Prostate gland (tissue), 2 donors: ENCODE results near the gene CLASRP. TPM values are rescaled to one million over a fixed set of nuclear protein-coding genes. Genes with fewer than 3 reads are reported as not detected.
"Not testable (repeated sequence)": the region's sequence is repeated elsewhere in the genome, so short reads cannot be mapped to it uniquely, and the experiment has no call there.

ENCODE experiments used
- DNase-seq: peaks from one replicate; pipeline ENCODE4 v3.0.0-alpha.2; 2019; ENCODE audit warnings: low spot score
- H3K27ac ChIP-seq, 2 donors: fragments of 200-600 bp; sonication (generic); 2 replicates each; pipeline ENCODE4 v1.5.1; 2017 to 2019
- H3K27me3 ChIP-seq: fragments of 200-600 bp; sonication (generic); replicated peaks from 2 replicates; pipeline ENCODE4 v1.5.1; 2019; ENCODE audit not compliant: insufficient read depth
- H3K36me3 ChIP-seq, 2 donors: fragments of 200-600 bp; sonication (generic); 1 replicate in 1 of 2; 2 replicates in 1 of 2; pipeline versions ENCODE4 v1.5.1 to v1.8.1; 2017 to 2019
- H3K4me1 ChIP-seq: fragments of 200-600 bp; sonication (generic); replicated peaks from 2 replicates; pipeline ENCODE4 v1.5.1; 2019
- H3K4me3 ChIP-seq, 2 donors: fragments of 200-600 bp; sonication (generic); 2 replicates each; pipeline ENCODE4 v1.5.1; 2017 to 2019
- H3K9me3 ChIP-seq: fragments of 200-600 bp; sonication (generic); 2 replicates; pipeline ENCODE4 v1.5.1; 2017
- POLR2A ChIP-seq: fragments of 450-650 bp; IDR thresholded peaks from one replicate; pipeline ENCODE4 v1.6.1; 2016; ENCODE audit warnings: antibody characterized with exemption, mild to moderate bottlenecking
- POLR2AphosphoS5 ChIP-seq: sonication (generic); formaldehyde crosslinking; IDR thresholded peaks from one replicate; pipeline ENCODE4 v1.6.1; 2017; ENCODE audit warnings: antibody characterized with exemption
- WGBS: methylation state at CpG from one replicate; pipeline ENCODE4 v1.1.5; 2018; 5-methylcytosine and 5-hydroxymethylcytosine counted together
- intact Hi-C: fragments of 100-400 bp; cut with DNase I; formaldehyde crosslinking; loops from one replicate; pipeline ENCODE4 v1.14.2; 2022
- total RNA-seq, 2 donors: library from RNA; depleted of rRNA; stranded (reverse); fragments of >200 nt; gene quantifications; one replicate each; pipeline ENCODE4 v1.1.0, GENCODE V29; 2016
- TF ChIP-seq, protein P1 (sequence below), 4 experiments: fragments of 200-600 bp in 2 of 4; fragments of 450-650 bp in 2 of 4; sonication (generic) in 2 of 4; IDR thresholded peaks; 1 replicate in 3 of 4; 2 replicates in 1 of 4; pipeline ENCODE4 v1.5.1; 2016 to 2019; ENCODE audit warnings: antibody characterized with exemption in 4 of 4, mild to moderate bottlenecking in 2 of 4, moderate library complexity in 2 of 4

Gene CLASRP
- total RNA-seq, 2 donors from 2014 or later, result 97.8 to 162 TPM

DNA sequence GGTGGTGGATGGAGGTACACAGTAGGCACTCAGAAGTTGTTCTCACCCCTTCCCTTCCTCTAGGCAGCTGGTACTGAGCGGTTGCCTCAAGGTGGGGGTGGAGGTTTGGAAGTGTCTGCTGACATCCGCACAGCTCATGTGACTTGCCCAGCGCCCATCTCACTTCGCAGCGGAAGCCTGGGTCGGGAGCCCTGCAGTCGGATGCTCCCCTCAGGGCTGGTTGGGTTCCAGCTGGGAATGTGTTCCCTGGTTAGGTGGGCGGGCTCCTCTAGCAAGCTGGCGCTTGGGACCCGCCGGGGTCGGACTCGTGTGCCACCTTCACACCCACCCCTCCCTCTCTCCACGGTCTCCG, 64.3 kb downstream of the CLASRP start:
- intact Hi-C loops, result no loop called here
- peaks cover 14% of the 10 kb centered on the region for H3K4me1 ChIP-seq
- no peak for TF ChIP-seq POLR2A
- TF ChIP-seq POLR2AphosphoS5, result no peak
- TF ChIP-seq, protein P1, sequence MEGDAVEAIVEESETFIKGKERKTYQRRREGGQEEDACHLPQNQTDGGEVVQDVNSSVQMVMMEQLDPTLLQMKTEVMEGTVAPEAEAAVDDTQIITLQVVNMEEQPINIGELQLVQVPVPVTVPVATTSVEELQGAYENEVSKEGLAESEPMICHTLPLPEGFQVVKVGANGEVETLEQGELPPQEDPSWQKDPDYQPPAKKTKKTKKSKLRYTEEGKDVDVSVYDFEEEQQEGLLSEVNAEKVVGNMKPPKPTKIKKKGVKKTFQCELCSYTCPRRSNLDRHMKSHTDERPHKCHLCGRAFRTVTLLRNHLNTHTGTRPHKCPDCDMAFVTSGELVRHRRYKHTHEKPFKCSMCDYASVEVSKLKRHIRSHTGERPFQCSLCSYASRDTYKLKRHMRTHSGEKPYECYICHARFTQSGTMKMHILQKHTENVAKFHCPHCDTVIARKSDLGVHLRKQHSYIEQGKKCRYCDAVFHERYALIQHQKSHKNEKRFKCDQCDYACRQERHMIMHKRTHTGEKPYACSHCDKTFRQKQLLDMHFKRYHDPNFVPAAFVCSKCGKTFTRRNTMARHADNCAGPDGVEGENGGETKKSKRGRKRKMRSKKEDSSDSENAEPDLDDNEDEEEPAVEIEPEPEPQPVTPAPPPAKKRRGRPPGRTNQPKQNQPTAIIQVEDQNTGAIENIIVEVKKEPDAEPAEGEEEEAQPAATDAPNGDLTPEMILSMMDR (IDR thresholded peaks at IDR 0.05), result no peak
- no peak overlapping the region for H3K4me3 ChIP-seq
- 14% methylated on average over 15 of the region's 15 CpGs for WGBS
- no peak overlapping the region for H3K27ac ChIP-seq
- H3K9me3 ChIP-seq, result no peaks in the 10 kb centered on the region
- DNase-seq, result no peak
- no peaks in the 10 kb centered on the region for H3K27me3 ChIP-seq
- no peaks in the 10 kb centered on the region for H3K36me3 ChIP-seq

DNA sequence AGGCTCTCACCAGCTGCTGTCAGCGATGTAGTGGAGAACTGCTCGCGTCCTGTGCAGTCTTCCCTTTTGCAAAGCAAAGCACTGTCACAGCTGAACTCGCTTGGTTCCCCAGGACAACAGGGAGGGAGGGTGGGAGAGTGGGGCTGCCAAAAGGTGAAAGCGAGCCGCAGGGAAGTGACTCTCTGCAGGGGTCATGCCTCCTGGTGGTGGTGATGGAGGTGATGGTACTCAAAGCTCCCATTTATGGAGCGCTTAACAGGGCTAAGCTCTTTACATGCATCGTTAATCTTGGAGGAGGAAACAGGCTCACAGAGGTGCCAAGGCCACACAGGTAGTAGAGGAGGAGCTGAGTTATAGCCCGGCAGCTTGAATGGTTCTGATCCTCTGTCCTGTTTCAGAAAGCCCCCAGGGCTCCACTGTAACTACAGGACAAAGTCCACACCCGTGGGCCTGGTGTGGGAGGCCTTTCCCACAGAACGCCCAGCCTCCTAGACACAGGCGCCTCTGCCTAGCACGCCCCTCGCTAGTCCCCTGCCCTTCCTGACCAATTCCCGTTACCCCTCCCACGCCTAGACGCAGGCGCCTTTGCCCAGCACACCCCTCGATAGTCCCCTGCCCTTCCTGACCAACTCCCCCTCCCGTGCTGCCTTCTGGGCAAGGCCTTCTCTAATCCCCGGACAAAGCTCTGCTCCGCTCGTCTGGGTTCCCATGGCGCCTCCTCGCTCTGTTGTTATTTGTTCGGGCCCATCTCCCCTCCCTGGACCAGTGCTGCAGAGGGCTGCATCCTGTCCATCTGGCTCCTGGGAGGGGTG, 64.9 kb downstream of the CLASRP start:
- Histone ChIP-seq H3K4me3 (no peak overlapping the region), H3K27ac (no peak overlapping the region), H3K9me3 (no peaks in the 10 kb centered on the region), H3K4me1 (peaks cover 9% of the 10 kb centered on the region), H3K27me3 (no peaks in the 10 kb centered on the region), H3K36me3 (no peaks in the 10 kb centered on the region)
- TF ChIP-seq, protein P1 (IDR thresholded peaks at IDR 0.05), result no peak
- TF ChIP-seq POLR2A (no peak), POLR2AphosphoS5 (no peak)
- WGBS, result 36% methylated on average over 26 of the region's 26 CpGs
- DNase-seq, result no peak
- intact Hi-C loops, result no loop called here

DNA sequence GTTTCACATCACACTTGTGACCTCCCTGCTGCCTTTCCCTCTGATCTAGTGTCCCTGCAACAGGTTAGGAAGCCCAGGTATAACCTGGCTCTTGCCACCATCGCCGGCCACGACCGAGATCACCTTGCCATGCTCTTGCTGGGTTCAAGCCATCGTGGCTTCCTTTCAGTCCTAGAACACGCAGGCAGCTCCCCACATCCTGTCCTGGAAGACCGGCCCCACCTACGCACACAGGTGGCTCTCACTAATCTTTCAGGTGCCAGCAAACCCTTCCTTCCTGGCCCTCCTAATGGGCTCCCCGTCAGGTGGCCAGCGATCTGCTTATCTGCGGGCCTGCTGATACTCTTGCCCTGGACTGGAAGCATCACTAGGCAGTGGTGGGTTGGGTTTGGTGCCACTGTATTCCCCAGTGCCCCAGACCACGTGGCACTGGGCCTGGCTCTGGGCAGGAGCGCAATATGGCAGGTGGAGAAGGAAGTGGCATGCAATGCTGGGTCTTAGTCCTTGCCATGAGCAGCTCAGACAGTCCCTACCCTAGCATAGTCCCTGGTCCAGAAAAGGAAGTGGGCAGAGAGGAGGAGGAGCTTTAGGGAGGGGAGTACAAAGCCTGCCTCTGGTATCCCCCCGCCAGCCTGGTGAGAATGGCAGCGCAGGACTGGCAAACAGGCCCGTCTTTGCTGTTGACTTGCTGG, 66.0 kb downstream of the CLASRP start:
- Histone ChIP-seq H3K4me1 (peaks cover 3% of the 10 kb centered on the region), H3K36me3 (no peaks in the 10 kb centered on the region), H3K4me3 (no peak overlapping the region), H3K9me3 (no peaks in the 10 kb centered on the region), H3K27me3 (no peaks in the 10 kb centered on the region), H3K27ac (no peak overlapping the region)
- intact Hi-C loops, result no loop called here
- no peak for DNase-seq
- TF ChIP-seq, protein P1 (IDR thresholded peaks at IDR 0.05), result no peak
- TF ChIP-seq POLR2AphosphoS5, result no peak
- TF ChIP-seq POLR2A, result no peak
- 85% methylated on average over 16 of the region's 16 CpGs for WGBS

DNA sequence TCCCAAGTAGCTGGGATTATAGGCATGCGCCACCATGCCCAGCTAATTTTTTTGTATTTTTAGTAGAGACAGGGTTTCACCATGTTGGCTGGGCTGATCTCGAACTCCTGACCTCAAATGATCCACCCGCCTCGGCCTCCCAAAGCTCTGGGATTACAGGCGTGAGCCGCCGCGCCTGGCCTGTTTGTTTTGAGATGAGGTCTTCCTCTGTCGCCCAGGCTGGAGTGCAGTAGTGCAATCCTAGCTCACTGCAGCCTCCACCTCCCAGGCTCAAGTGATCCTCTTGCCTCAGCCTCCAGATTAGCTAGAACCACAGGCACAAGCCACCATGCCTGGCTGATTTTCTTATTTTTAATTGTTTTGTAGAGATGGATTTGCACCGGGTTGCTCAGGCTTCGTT, 67.5 kb downstream of the CLASRP start:
- intact Hi-C loops, H3K27ac ChIP-seq: not testable (repeated sequence)

DNA sequence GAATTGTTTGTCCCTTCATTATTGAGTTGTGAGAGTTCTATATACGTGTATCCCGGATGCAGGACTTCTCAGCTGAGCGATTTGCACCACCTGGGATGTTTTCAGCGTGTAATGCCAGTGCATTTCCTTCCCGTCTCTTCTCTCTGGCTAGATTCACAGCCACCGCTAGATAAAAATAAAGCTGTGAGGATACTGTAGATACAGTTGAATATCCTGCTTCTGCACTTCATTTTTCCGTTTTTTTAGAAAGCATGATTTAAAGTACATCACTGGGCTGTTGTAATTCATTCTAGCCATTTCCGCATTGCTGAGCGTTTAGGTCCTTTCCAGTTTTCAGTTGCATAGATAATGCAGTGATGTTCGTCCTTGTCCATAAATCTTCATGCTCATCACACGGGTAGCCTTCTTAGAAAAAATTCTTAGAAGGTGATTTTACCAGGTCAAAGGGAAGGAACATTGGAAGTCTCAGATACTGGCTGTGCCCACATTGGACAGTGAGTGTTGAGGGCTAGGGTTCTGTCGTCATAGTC, 68.8 kb downstream of the CLASRP start:
- TF ChIP-seq POLR2AphosphoS5, result no peak
- TF ChIP-seq, protein P1 (IDR thresholded peaks at IDR 0.05), result no peak
- TF ChIP-seq POLR2A, result no peak
- no peaks in the 10 kb centered on the region for H3K4me1 ChIP-seq
- H3K4me3 ChIP-seq, result no peak overlapping the region
- no peaks in the 10 kb centered on the region for H3K27me3 ChIP-seq
- no peaks in the 10 kb centered on the region for H3K9me3 ChIP-seq
- no peak overlapping the region for H3K27ac ChIP-seq
- intact Hi-C loops, result no loop called here
- DNase-seq, result no peak
- 78% methylated on average over 12 of the region's 12 CpGs for WGBS
- no peaks in the 10 kb centered on the region for H3K36me3 ChIP-seq

More for the DNA sequence above, 67.5 kb downstream of the CLASRP start:
- DNase-seq, H3K27me3 ChIP-seq, H3K9me3 ChIP-seq, H3K36me3 ChIP-seq, H3K4me1 ChIP-seq, H3K4me3 ChIP-seq: not testable (repeated sequence)
- 97% methylated on average over 11 of the region's 11 CpGs for WGBS
